ENCODE results near the gene ZBTB24. TPM values are rescaled to one million over a fixed set of nuclear protein-coding genes. Genes with fewer than 3 reads are reported as not detected.
"Not testable (repeated sequence)": the region's sequence is repeated elsewhere in the genome, so short reads cannot be mapped to it uniquely, and the experiment has no call there.

The ZBTB24 gene
- total RNA-seq (2014; rRNA removed; shearing (Covaris generic)) = 7.1 and 8.9 TPM in 2 replicates

- peak; percentile 94 for DNase-seq (ENCODE audit: low read depth)
Measured at GRCh38 chr6:109482905-109483734, at the start of gene ZBTB24. Gene ZBTB24 (minus strand): TSS chr6:109483219. CDS start chr6:109482026, 1,193 bp downstream.

- no peak for DNase-seq (ENCODE audit: low read depth)
Measured at GRCh38 chr6:109531446-109531845, 48.4 kb upstream of the ZBTB24 start.

GRCh38 chr6:109527989-109528388 lies 45.0 kb upstream of the ZBTB24 start:
- peak; percentile 15 for DNase-seq (ENCODE audit: low read depth)

- DNase-seq (ENCODE audit: low read depth) = peak; percentile 65
Measured at GRCh38 chr6:109526905-109527628, 44.0 kb upstream of the ZBTB24 start.

- no peak for DNase-seq (ENCODE audit: low read depth)
Measured at GRCh38 chr6:109524129-109524528, 41.1 kb upstream of the ZBTB24 start.

GRCh38 chr6:109523478-109523877 lies 40.5 kb upstream of the ZBTB24 start:
- DNase-seq (ENCODE audit: low read depth) = peak; percentile 49

- DNase-seq (ENCODE audit: low read depth) = no peak
Measured at GRCh38 chr6:109521080-109521479, 38.1 kb upstream of the ZBTB24 start.

GRCh38 chr6:109519647-109520046 lies 36.6 kb upstream of the ZBTB24 start:
- DNase-seq (ENCODE audit: low read depth) = not testable (repeated sequence)

- no peak for DNase-seq (ENCODE audit: low read depth)
Measured at GRCh38 chr6:109516929-109517328, 33.9 kb upstream of the ZBTB24 start.

GRCh38 chr6:109515781-109516409 lies 32.9 kb upstream of the ZBTB24 start:
- DNase-seq (ENCODE audit: low read depth) = no peak

GRCh38 chr6:109514946-109515345 lies 31.9 kb upstream of the ZBTB24 start:
- no peak for DNase-seq (ENCODE audit: low read depth)

- peak; percentile 51 for DNase-seq (ENCODE audit: low read depth)
Measured at GRCh38 chr6:109513571-109514071, 30.6 kb upstream of the ZBTB24 start.

- no peak for DNase-seq (ENCODE audit: low read depth)
Measured at GRCh38 chr6:109512271-109512817, 29.3 kb upstream of the ZBTB24 start.

GRCh38 chr6:109511832-109512231 lies 28.8 kb upstream of the ZBTB24 start:
- DNase-seq (ENCODE audit: low read depth) = peak; percentile 22

- DNase-seq (ENCODE audit: low read depth) = no peak
Measured at GRCh38 chr6:109510358-109510757, 27.3 kb upstream of the ZBTB24 start.

- DNase-seq (ENCODE audit: low read depth) = no peak
Measured at GRCh38 chr6:109508166-109508860, 25.3 kb upstream of the ZBTB24 start.

GRCh38 chr6:109507490-109508072 lies 24.6 kb upstream of the ZBTB24 start:
- no peak for DNase-seq (ENCODE audit: low read depth)

- DNase-seq (ENCODE audit: low read depth) = no peak
Measured at GRCh38 chr6:109506841-109507240, 23.8 kb upstream of the ZBTB24 start.

GRCh38 chr6:109506314-109506713 lies 23.3 kb upstream of the ZBTB24 start:
- no peak for DNase-seq (ENCODE audit: low read depth)

GRCh38 chr6:109503327-109504224 lies 20.6 kb upstream of the ZBTB24 start:
- no peak for DNase-seq (ENCODE audit: low read depth)

Measured in Daoy (cell line).